ENCODE data around the gene UBL4A. TPM values are rescaled to one million over a fixed set of nuclear protein-coding genes. Genes with fewer than 3 reads are reported as not detected.

UBL4A gene
- total RNA-seq, 1 donor, result 32.0 TPM

DNA sequence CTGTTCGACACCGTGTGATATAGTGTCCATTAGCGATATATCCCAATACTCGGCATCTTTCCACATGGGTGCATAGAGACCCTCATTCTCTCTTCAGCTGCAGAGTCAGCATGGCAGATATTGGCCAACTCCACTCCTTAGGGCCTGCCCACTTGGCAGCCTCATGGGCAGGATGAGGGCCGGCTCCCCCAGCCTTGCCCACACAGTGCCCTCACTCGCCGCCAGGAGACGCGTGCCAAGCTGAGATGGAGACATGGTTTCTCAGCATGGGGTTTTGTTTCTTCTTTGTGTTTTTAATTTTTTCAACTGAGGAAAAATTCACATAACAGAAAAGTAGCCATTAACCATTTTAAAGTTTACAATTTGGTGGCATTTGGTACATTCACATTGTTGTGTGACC is 33.6 kb downstream of the UBL4A start:
- no peak for DNase-seq (ENCODE audit: low read depth)
- no peak overlapping the region for H3K4me3 ChIP-seq (ENCODE audit: low read depth, low read length)
- TF ChIP-seq CTCF (IDR thresholded peaks at IDR 0.05; ENCODE audit: insufficient read depth, low read depth, low read length), result no peak

GRCh38 chrX:154450312-154450711 is 36.1 kb downstream of the UBL4A start:
- DNase-seq (ENCODE audit: low read depth), result no peak
- no peak for TF ChIP-seq CTCF (IDR thresholded peaks at IDR 0.05; ENCODE audit: insufficient read depth, low read depth, low read length)
- no peak overlapping the region for H3K4me3 ChIP-seq (ENCODE audit: low read depth, low read length)

DNA sequence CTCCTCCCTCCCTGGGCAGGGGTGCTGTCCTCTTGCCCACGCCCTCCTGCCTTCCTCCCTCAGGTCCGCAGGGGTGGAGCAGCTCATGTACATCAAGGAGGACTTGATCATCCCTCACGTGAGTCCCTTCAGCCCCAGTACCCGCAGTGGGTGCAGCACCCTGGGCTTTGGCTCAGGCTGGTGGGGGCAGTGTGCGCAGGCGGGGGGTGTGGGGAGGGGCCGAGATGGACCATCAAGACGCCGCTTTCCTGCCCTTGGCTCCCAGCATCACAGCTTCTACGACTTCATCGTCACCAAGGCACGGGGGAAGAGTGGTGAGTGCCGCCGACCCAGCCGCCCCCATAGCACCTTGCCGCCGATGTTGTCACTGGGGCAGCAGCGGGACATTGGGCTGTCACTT is 36.8 kb downstream of the UBL4A start:
- H3K4me3 ChIP-seq (ENCODE audit: low read depth, low read length), result no peak overlapping the region
- no peak for TF ChIP-seq CTCF (IDR thresholded peaks at IDR 0.05; ENCODE audit: insufficient read depth, low read depth, low read length)
- no peak for DNase-seq (ENCODE audit: low read depth)

DNA sequence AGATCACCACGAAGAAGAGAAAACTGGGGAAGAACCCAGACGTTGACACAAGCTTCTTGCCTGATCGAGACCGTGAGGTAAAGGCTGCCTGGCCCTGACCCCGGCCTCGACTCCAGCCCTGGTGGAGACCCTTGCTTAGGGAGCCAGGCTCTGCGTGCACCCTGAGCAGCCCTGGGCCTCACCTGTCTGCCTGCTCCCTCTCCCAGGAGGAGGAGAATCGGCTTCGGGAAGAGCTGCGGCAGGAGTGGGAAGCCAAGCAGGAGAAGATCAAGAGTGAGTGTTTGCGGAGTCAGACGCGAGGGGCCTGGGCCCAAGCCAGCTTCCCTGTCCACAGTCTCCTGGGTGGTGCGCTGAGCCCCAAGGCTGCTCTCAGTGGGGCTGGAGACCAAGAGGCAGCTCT is 37.9 kb downstream of the UBL4A start:
- DNase-seq (ENCODE audit: low read depth), result no peak
- no peak for TF ChIP-seq CTCF (IDR thresholded peaks at IDR 0.05; ENCODE audit: insufficient read depth, low read depth, low read length)
- no peak overlapping the region for H3K4me3 ChIP-seq (ENCODE audit: low read depth, low read length)

- no peak for DNase-seq (ENCODE audit: low read depth)
- H3K4me3 ChIP-seq (ENCODE audit: low read depth, low read length), result no peak overlapping the region
- no peak for TF ChIP-seq CTCF (IDR thresholded peaks at IDR 0.05; ENCODE audit: insufficient read depth, low read depth, low read length)
Observed at GRCh38 chrX:154446430-154446829, 40.0 kb downstream of the UBL4A start.

DNA sequence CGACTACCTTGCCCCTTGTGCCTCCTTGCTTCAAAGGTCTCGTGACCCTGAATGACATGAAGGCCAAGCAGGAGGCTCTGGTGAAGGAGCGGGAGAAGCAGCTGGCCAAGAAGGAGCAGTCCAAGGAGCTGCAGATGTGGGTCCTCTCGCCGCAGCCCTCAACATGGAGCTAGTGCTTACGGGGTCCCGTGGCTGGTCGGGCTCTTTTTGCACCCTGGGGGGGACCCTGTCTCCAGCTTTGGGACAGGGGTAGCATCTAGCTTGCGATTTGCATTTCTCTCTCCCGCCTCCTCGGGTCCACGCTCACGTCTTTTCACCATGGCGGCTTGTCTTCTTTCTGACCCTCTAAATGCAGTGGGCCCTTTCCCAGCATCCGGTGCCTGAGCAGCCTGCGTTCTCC is 40.6 kb downstream of the UBL4A start:
- DNase-seq (ENCODE audit: low read depth), result no peak
- no peak overlapping the region for H3K4me3 ChIP-seq (ENCODE audit: low read depth, low read length)
- TF ChIP-seq CTCF (IDR thresholded peaks at IDR 0.05; ENCODE audit: insufficient read depth, low read depth, low read length), result no peak

- peak overlapping the region; percentile 66 for H3K4me3 ChIP-seq (ENCODE audit: low read depth, low read length)
- no peak for TF ChIP-seq CTCF (IDR thresholded peaks at IDR 0.05; ENCODE audit: insufficient read depth, low read depth, low read length)
- no peak for DNase-seq (ENCODE audit: low read depth)
Observed at GRCh38 chrX:154444755-154445246, 41.6 kb downstream of the UBL4A start.
